H1 (cell line): ENCODE measurements around the gene CLEC2D. TPM values are rescaled to one million over a fixed set of nuclear protein-coding genes. Genes with fewer than 3 reads are reported as not detected.

Experiments used
- CTCF ChIA-PET: fragments of 300-600 bp; sonication (Branson Sonifier 250); formaldehyde crosslinking; loops from one replicate; lab custom pipeline; 2021; ENCODE audit not compliant: partially characterized antibody; lab: Charles Lee
- POLR2A ChIA-PET: fragments of 300-600 bp; sonication (Branson Sonifier 250); formaldehyde crosslinking; loops from one replicate; lab custom pipeline; 2021; ENCODE audit warnings: inconsistent platforms; ENCODE audit not compliant: partially characterized antibody; lab: Charles Lee
- DNase-seq, 2 experiments: peaks; one replicate each; pipeline versions ENCODE4 v3.0.0 to v3.0.0-alpha.2; 2010 to 2022; ENCODE audit warnings: low spot score in 2 of 2, low read depth in 1 of 2, mixed read lengths in 1 of 2
- FAIRE-seq: peaks from 2 replicates; lab custom pipeline; 2011; peaks lifted over from hg19 to GRCh38; lab: Jason Lieb, UNC
- H2AFZ ChIP-seq: 2 replicates; pipeline ENCODE4 v1.8.1; 2012; ENCODE audit warnings: low read length, inconsistent platforms
- H2AK5ac ChIP-seq: 2 replicates; pipeline ENCODE4 v1.6.1; 2013; ENCODE audit warnings: low read depth, low read length
- H2BK120ac ChIP-seq: replicated peaks from 2 replicates; pipeline ENCODE3; 2013; ENCODE audit warnings: low read depth, low read length, inconsistent platforms
- H2BK12ac ChIP-seq: 2 replicates; pipeline ENCODE4 v1.6.1; 2013; ENCODE audit warnings: low read depth, low read length
- H2BK15ac ChIP-seq: 2 replicates; pipeline ENCODE4 v1.6.1; 2013; ENCODE audit warnings: low read length
- H2BK20ac ChIP-seq: 2 replicates; pipeline ENCODE4 v1.6.1; 2013; ENCODE audit warnings: low read length
- H2BK5ac ChIP-seq: 2 replicates; pipeline ENCODE4 v1.6.1; 2013; ENCODE audit warnings: low read depth, low read length
- H3K14ac ChIP-seq: 2 replicates; pipeline ENCODE4 v1.6.1; 2013; ENCODE audit warnings: inconsistent platforms; ENCODE audit not compliant: insufficient read length
- H3K18ac ChIP-seq: 2 replicates; pipeline ENCODE4 v1.6.1; 2013; ENCODE audit warnings: low read length; ENCODE audit errors: extremely low read depth
- H3K23ac ChIP-seq: 2 replicates; pipeline ENCODE4 v1.6.1; 2013; ENCODE audit warnings: inconsistent platforms; ENCODE audit not compliant: insufficient read length
- H3K23me2 ChIP-seq: 2 replicates; pipeline ENCODE4 v1.6.1; 2013; ENCODE audit warnings: low read depth, low read length
- H3K27ac ChIP-seq: 2 replicates; pipeline ENCODE4 v1.6.1; 2011; ENCODE audit warnings: low read depth, low read length, inconsistent platforms
- H3K27me3 ChIP-seq, 4 experiments: replicated peaks in 1 of 4; 1 replicate in 1 of 4; 2 replicates in 3 of 4; pipeline versions ENCODE4 v1.6.1 to v1.8.1; 2011 to 2013; ENCODE audit warnings: low read length in 3 of 4, mild to moderate bottlenecking in 3 of 4, inconsistent platforms in 2 of 4, mixed read lengths in 2 of 4, moderate library complexity in 1 of 4; ENCODE audit not compliant: control insufficient read depth in 3 of 4, insufficient read depth in 3 of 4; ENCODE audit errors: extremely low read depth in 1 of 4
- H3K36me3 ChIP-seq, 4 experiments: 2 replicates each; pipeline versions ENCODE4 v1.6.1 to v1.8.1; 2011 to 2013; ENCODE audit warnings: mild to moderate bottlenecking in 4 of 4, low read length in 3 of 4, moderate library complexity in 2 of 4, control low read depth in 1 of 4, inconsistent platforms in 1 of 4; ENCODE audit not compliant: insufficient read depth in 4 of 4, control insufficient read depth in 2 of 4
- H3K4ac ChIP-seq: replicated peaks from 2 replicates; pipeline ENCODE3; 2013; ENCODE audit warnings: low read length, low read depth, mixed read lengths, inconsistent platforms; ENCODE audit not compliant: insufficient read length
- H3K4me1 ChIP-seq, 4 experiments: replicated peaks in 1 of 4; 1 replicate in 1 of 4; 2 replicates in 3 of 4; pipeline versions ENCODE4 v1.6.1 to v1.8.1; 2011 to 2013; ENCODE audit warnings: low read length in 3 of 4, inconsistent platforms in 2 of 4, mixed read lengths in 1 of 4; ENCODE audit not compliant: insufficient read depth in 4 of 4, control insufficient read depth in 3 of 4
- H3K4me2 ChIP-seq, 2 experiments: 2 replicates each; pipeline versions ENCODE4 v1.6.1 to v1.8.1; 2011 to 2013; ENCODE audit warnings: low read depth in 2 of 2, low read length in 2 of 2, control low read depth in 1 of 2, inconsistent platforms in 1 of 2, mild to moderate bottlenecking in 1 of 2; ENCODE audit not compliant: insufficient read depth in 1 of 2
- H3K4me3 ChIP-seq, 4 experiments: fragments of 200-600, 300-600 bp in 1 of 4; sonication (generic), shearing (Covaris generic), sonication (Bioruptor Twin) in 1 of 4; 2 replicates each; pipeline versions ENCODE4 v1.5.1 to v1.8.1; 2011 to 2016; ENCODE audit warnings: low read length in 4 of 4, low read depth in 3 of 4, control low read depth in 2 of 4, inconsistent platforms in 2 of 4, mild to moderate bottlenecking in 2 of 4, mixed read lengths in 1 of 4, moderate library complexity in 1 of 4; ENCODE audit not compliant: insufficient read depth in 2 of 4; ENCODE audit errors: extremely low read depth in 1 of 4
- H3K56ac ChIP-seq: replicated peaks from 2 replicates; pipeline ENCODE3; 2013; ENCODE audit warnings: low read depth, mild to moderate bottlenecking, mixed read lengths, low read length, inconsistent platforms; ENCODE audit not compliant: insufficient read length
- H3K79me1 ChIP-seq: 2 replicates; pipeline ENCODE4 v1.6.1; 2013; ENCODE audit warnings: low read depth, low read length, control low read depth
- H3K79me2 ChIP-seq, 2 experiments: 2 replicates each; pipeline versions ENCODE4 v1.6.1 to v1.8.1; 2012 to 2013; ENCODE audit warnings: low read length in 2 of 2, mild to moderate bottlenecking in 2 of 2, inconsistent platforms in 1 of 2; ENCODE audit not compliant: insufficient read depth in 2 of 2, control insufficient read depth in 1 of 2
- H3K9ac ChIP-seq, 4 experiments: replicated peaks in 1 of 4; 1 replicate in 1 of 4; 2 replicates in 3 of 4; pipeline versions ENCODE4 v1.6.1 to v1.8.1; 2011 to 2013; ENCODE audit warnings: low read depth in 3 of 4, low read length in 3 of 4, control low read depth in 2 of 4, mild to moderate bottlenecking in 2 of 4, moderate library complexity in 2 of 4, inconsistent platforms in 1 of 4; ENCODE audit errors: extremely low read depth in 1 of 4
- H3K9me3 ChIP-seq, 2 experiments: 2 replicates each; pipeline versions ENCODE4 v1.6.1 to v1.8.1; 2012 to 2013; ENCODE audit warnings: mild to moderate bottlenecking in 2 of 2, moderate library complexity in 2 of 2, control low read depth in 1 of 2, inconsistent platforms in 1 of 2, low read depth in 1 of 2, low read length in 1 of 2, mixed read lengths in 1 of 2; ENCODE audit not compliant: insufficient read depth in 2 of 2
- H4K20me1 ChIP-seq, 2 experiments: replicated peaks in 1 of 2; 2 replicates each; pipeline versions ENCODE3 to v1.8.1; 2011 to 2013; ENCODE audit warnings: inconsistent platforms in 2 of 2, low read length in 2 of 2, mild to moderate bottlenecking in 1 of 2; ENCODE audit not compliant: insufficient read depth in 2 of 2, control insufficient read depth in 1 of 2
- H4K5ac ChIP-seq: 2 replicates; pipeline ENCODE4 v1.6.1; 2013; ENCODE audit warnings: low read length, low read depth, mixed read lengths, inconsistent platforms; ENCODE audit not compliant: insufficient read length
- H4K8ac ChIP-seq: 2 replicates; pipeline ENCODE4 v1.8.0; 2013; ENCODE audit warnings: mild to moderate bottlenecking, moderate library complexity, low read length, inconsistent platforms; ENCODE audit not compliant: insufficient read depth; ENCODE audit errors: extremely low read depth
- H4K91ac ChIP-seq: replicated peaks from 2 replicates; pipeline ENCODE3; 2013; ENCODE audit warnings: low read length, mixed read lengths, inconsistent platforms; ENCODE audit not compliant: insufficient read length
- ATF3 ChIP-seq: IDR thresholded peaks from 2 replicates; pipeline ENCODE4 v1.6.1; 2011; ENCODE audit warnings: low read depth, mild to moderate bottlenecking, low read length; ENCODE audit not compliant: insufficient read depth
- BACH1 ChIP-seq: IDR thresholded peaks from 2 replicates; pipeline ENCODE4 v1.6.1; 2012; ENCODE audit warnings: low read length, improper control_type of control experiment
- CBX8 ChIP-seq: fragments of 300-800, 300-1000 bp; sonication (generic); IDR thresholded peaks from 2 replicates; pipeline ENCODE4 v1.7.1; 2016; ENCODE audit warnings: low read depth, low read length, borderline replicate concordance
- CEBPB ChIP-seq: IDR thresholded peaks from 2 replicates; pipeline ENCODE4 v1.6.1; 2012; ENCODE audit warnings: low read depth, low read length
- EP300 ChIP-seq, 2 experiments: IDR thresholded peaks; 1 replicate in 1 of 2; 2 replicates in 1 of 2; pipeline ENCODE4 v1.6.1; 2011 to 2012; ENCODE audit warnings: low read depth in 2 of 2, low read length in 2 of 2, mild to moderate bottlenecking in 2 of 2, borderline replicate concordance in 1 of 2, inconsistent platforms in 1 of 2, moderate library complexity in 1 of 2
- EZH2 ChIP-seq: fragments of 200-600 bp; sonication (generic); IDR thresholded peaks from 2 replicates; pipeline ENCODE4 v1.7.1; 2012; ENCODE audit warnings: low read depth, mild to moderate bottlenecking, moderate library complexity, low read length, inconsistent platforms; ENCODE audit not compliant: severe bottlenecking
- FOSL1 ChIP-seq: IDR thresholded peaks from 2 replicates; pipeline ENCODE4 v1.6.1; 2011; ENCODE audit warnings: mild to moderate bottlenecking, low read depth, low read length, moderate library complexity; ENCODE audit not compliant: insufficient read depth
- KDM4A ChIP-seq: IDR thresholded peaks from one replicate; pipeline ENCODE4 v1.7.1; 2012; ENCODE audit warnings: low read depth, mild to moderate bottlenecking, moderate library complexity, low read length, inconsistent platforms; ENCODE audit not compliant: severe bottlenecking
- SAP30 ChIP-seq: fragments of 300-600 bp; sonication (generic); IDR thresholded peaks from 2 replicates; pipeline ENCODE4 v1.7.1; 2012; ENCODE audit warnings: low read length, moderate library complexity, mild to moderate bottlenecking, inconsistent platforms; ENCODE audit not compliant: insufficient read depth, insufficient replicate concordance
- SIRT6 ChIP-seq: IDR thresholded peaks from one replicate; pipeline ENCODE4 v1.7.1; 2012; ENCODE audit warnings: low read length, inconsistent platforms
- SP1 ChIP-seq: IDR thresholded peaks from 2 replicates; pipeline ENCODE4 v1.6.1; 2011; ENCODE audit warnings: low read depth, low read length
- TBP ChIP-seq: IDR thresholded peaks from 2 replicates; pipeline ENCODE4 v1.6.1; 2011; ENCODE audit warnings: low read depth, low read length, improper control_type of control experiment
- TEAD4 ChIP-seq: IDR thresholded peaks from 2 replicates; pipeline ENCODE4 v1.6.1; 2012; ENCODE audit warnings: low read depth, low read length, inconsistent platforms, mixed read lengths
- WGBS, 2 experiments: shearing (Covaris generic) in 1 of 2; methylation state at CpG; one replicate each; pipeline versions ENCODE4 v1.1.6 to v1.1.7; 2013 to 2015; ENCODE audit warnings: low lambda C conversion rate in 2 of 2, mixed read lengths in 2 of 2, inconsistent platforms in 1 of 2, low coverage in 1 of 2, missing lambda C conversion rate in 1 of 2; ENCODE audit not compliant: insufficient replicate concordance in 2 of 2, insufficient coverage in 1 of 2, insufficient read length in 1 of 2; ENCODE audit errors: extremely low coverage in 1 of 2, missing lambda C conversion rate in 1 of 2; 5-methylcytosine and 5-hydroxymethylcytosine counted together
- polyA plus RNA-seq, 7 experiments: library from polyadenylated mRNA; depleted of rRNA in 3 of 7; stranded (reverse) in 5 of 7; unstranded in 2 of 7; fragments of >200 nt in 5 of 7; fragments of 200-250 nt in 2 of 7; gene quantifications; 1 replicate in 5 of 7; 2 replicates in 1 of 7; 4 replicates in 1 of 7; pipeline versions ENCODE4 v1.2.1 to v1.2.3, GENCODE V29; 2011 to 2013; ENCODE audit warnings: missing spikeins in 2 of 7, mixed read lengths in 2 of 7
- total RNA-seq: library from RNA; stranded (reverse); fragmentation: NEBNext Ultra II Directional; extraction: Animal tissue kit (Norgen Biotek cat#: 25700); gene quantifications from 2 replicates; pipeline ENCODE4 v1.2.1, GENCODE V29; 2021

The CLEC2D gene
- total and polyA plus RNA-seq, 2 of the 8 experiments (the other 6 are each of a cell fraction or from before 2014, with no cell fraction given): 4.2 to 6.2 TPM

- CTCF ChIA-PET: no interaction called here
- no peak overlapping the region for H3K23ac ChIP-seq
- TF ChIP-seq SAP30 (no peak), SIRT6 (no peak), EP300 (IDR thresholded peaks at IDR 0.05; ENCODE audit: borderline replicate concordance in 1 of 2, low read depth in 2 of 2, low read length in 2 of 2) (no peak), EZH2 (no peak), CBX8 (no peak), ATF3 (no peak), BACH1 (no peak), CEBPB (no peak), TEAD4 (no peak), SP1 (no peak), FOSL1 (no peak), KDM4A (no peak), TBP (no peak)
These were observed 31.1 kb downstream of the CLEC2D start for GRCh38 chr12:9700606-9700956.

More at GRCh38 chr12:9700606-9700956, 31.1 kb downstream of the CLEC2D start:
- no peak overlapping the region for H4K91ac ChIP-seq
- H4K20me1 ChIP-seq: no peaks in the 10 kb centered on the region
- no peaks in the 10 kb centered on the region for H3K79me1 ChIP-seq
- no peak overlapping the region for H2BK120ac ChIP-seq
- no peak overlapping the region for H2BK20ac ChIP-seq
- H3K4ac ChIP-seq: no peak overlapping the region
- H4K5ac ChIP-seq: no peak overlapping the region
- no peak overlapping the region for H3K4me2 ChIP-seq
- H3K9me3 ChIP-seq: peaks cover 9 to 15% of the 10 kb centered on the region in 2 experiments; a peak in 1 of 4 replicates
- no peak overlapping the region for H2BK12ac ChIP-seq
- H3K36me3 ChIP-seq: peaks cover 0 to 5% (median 0%) of the 10 kb centered on the region in 4 experiments; a peak in 3 of 8 replicates
- 97% methylated on average over 2 of the region's 2 CpGs; no CpG with 5 or more reads in 1 of the 2 experiments for WGBS, 2 experiments
- H2AFZ ChIP-seq: no peak overlapping the region
- H2AK5ac ChIP-seq: no peak overlapping the region
- POLR2A ChIA-PET: interaction anchor here (2.2 kb wide), 1 partner anchor 11 kb away, joined by 6 read pairs; no protein-coding TSS in a partner anchor
- H3K18ac ChIP-seq: no peak overlapping the region
- no peak overlapping the region for H2BK15ac ChIP-seq
- no peak overlapping the region for H3K14ac ChIP-seq
- no peaks in the 10 kb centered on the region for H3K4me1 ChIP-seq
- FAIRE-seq (no peak), DNase-seq (no peak)
- H4K8ac ChIP-seq: no peak overlapping the region
- H3K27me3 ChIP-seq: no peaks in the 10 kb centered on the region
- no peak overlapping the region for H3K9ac ChIP-seq
- H3K4me3 ChIP-seq: no peak overlapping the region
- no peak overlapping the region for H2BK5ac ChIP-seq
- no peak overlapping the region for H3K56ac ChIP-seq
- no peaks in the 10 kb centered on the region for H3K79me2 ChIP-seq
- no peaks in the 10 kb centered on the region for H3K23me2 ChIP-seq
- H3K27ac ChIP-seq: no peak overlapping the region
